ENCODE results near the gene GJB2. TPM values are rescaled to one million over a fixed set of nuclear protein-coding genes. Genes with fewer than 3 reads are reported as not detected.

Gene GJB2
- total RNA-seq, 4 donors from 2014 or later: 0.35 to 0.72 (median 0.36) TPM; not detected in 1

DNA sequence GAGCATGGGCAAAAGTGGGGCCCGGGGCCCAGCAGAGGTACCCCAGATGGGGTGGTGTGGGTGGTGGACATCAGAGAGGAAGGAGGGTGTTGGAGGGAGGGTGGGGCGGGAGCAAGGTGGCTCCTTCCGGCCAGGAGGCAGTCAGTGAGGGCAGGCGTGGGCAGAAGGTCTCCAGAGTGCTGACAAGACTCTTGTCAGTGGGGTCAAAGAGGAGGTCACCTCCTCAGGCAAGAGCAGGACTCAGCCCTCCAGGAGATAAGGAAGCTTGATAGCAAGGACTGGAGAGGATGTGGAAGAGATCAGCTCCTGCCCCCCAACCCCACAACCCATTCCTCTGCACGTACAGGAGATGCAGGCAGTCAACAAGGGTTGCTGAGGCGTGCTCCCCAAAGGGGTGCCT is 41.7 kb downstream of the GJB2 start:
- Histone ChIP-seq H3K27me3 (peaks cover 1 to 10% (median 9%) of the 10 kb centered on the region in 3 donors), H3K36me3 (no peaks in the 10 kb centered on the region), H3K27ac (no peak overlapping the region), H3K9me3 (no peaks in the 10 kb centered on the region), H3K4me1 (no peaks in the 10 kb centered on the region), H3K4me3 (no peak overlapping the region)
- TF ChIP-seq, protein P1, sequence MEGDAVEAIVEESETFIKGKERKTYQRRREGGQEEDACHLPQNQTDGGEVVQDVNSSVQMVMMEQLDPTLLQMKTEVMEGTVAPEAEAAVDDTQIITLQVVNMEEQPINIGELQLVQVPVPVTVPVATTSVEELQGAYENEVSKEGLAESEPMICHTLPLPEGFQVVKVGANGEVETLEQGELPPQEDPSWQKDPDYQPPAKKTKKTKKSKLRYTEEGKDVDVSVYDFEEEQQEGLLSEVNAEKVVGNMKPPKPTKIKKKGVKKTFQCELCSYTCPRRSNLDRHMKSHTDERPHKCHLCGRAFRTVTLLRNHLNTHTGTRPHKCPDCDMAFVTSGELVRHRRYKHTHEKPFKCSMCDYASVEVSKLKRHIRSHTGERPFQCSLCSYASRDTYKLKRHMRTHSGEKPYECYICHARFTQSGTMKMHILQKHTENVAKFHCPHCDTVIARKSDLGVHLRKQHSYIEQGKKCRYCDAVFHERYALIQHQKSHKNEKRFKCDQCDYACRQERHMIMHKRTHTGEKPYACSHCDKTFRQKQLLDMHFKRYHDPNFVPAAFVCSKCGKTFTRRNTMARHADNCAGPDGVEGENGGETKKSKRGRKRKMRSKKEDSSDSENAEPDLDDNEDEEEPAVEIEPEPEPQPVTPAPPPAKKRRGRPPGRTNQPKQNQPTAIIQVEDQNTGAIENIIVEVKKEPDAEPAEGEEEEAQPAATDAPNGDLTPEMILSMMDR (IDR thresholded peaks at IDR 0.05 in 4 of 5, conservative IDR thresholded peaks at IDR 0.05 in 1 of 5): no peak
- TF ChIP-seq POLR2A (IDR thresholded peaks at IDR 0.05): no peak
- in situ Hi-C loops (cut with MboI; ENCODE audit: low sequenced_read_pairs in 4 of 4) (loop anchor here in 1 of 4 donors (25.0 kb wide), 1 partner anchor 164 kb away; no protein-coding TSS in a partner anchor), intact Hi-C loops (cut with DNase I; ENCODE audit: low total_unique reads) (no loop called here)
- DNase-seq: no peak
- ATAC-seq: no peak

DNA sequence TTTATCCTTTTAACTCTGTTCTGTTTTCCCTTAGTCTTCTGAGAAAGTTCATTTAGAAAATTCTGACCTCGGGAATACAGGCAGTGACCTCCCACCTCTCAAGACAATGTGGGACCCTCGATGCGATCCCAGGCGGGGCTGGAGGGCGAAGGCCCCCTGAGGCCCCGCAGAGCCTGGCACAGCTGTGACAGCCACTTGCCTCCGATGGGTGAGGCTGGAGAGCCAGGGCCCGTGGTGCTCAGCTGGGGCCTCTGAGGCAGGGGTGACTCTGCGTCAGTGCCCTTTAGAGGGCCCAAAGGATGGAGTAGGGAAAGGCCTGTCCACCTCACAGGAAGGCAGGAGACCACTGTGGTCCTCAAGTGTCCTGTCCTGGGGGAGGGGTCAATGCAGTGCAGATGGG is 42.2 kb downstream of the GJB2 start:
- DNase-seq (no peak), ATAC-seq (no peak)
- Histone ChIP-seq H3K27ac (no peak overlapping the region), H3K4me3 (no peak overlapping the region), H3K9me3 (no peaks in the 10 kb centered on the region), H3K36me3 (no peaks in the 10 kb centered on the region), H3K4me1 (no peaks in the 10 kb centered on the region), H3K27me3 (peaks cover 0 to 6% (median 5%) of the 10 kb centered on the region in 3 donors)
- TF ChIP-seq POLR2A (IDR thresholded peaks at IDR 0.05): no peak
- TF ChIP-seq, protein P1 (IDR thresholded peaks at IDR 0.05 in 4 of 5, conservative IDR thresholded peaks at IDR 0.05 in 1 of 5): no peak
- intact Hi-C loops (cut with DNase I; ENCODE audit: low total_unique reads) (no loop called here), in situ Hi-C loops (cut with MboI; ENCODE audit: low sequenced_read_pairs in 4 of 4) (loop anchor here in 1 of 4 donors (25.0 kb wide), 1 partner anchor 163 kb away; no protein-coding TSS in a partner anchor)

DNA sequence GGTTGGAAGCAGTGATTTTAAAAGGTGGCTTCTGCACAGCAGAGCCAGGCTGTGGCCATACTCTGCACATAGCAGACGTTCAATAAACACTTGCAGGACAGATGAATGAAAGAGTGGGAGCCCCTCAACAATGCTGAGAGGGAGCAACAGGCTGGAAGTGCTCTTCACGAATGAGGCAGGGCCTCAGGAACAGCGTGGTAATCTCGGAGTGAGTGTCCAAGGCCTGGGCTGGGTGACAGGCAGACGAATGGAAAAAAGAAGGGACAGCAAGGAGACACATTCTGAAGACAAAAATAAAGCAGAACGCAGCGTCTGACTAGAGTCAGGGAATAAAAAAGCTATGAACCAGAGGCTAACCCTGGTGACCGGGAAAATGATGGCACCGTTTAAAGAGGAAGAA is 43.0 kb downstream of the GJB2 start:
- Histone ChIP-seq H3K9me3 (no peaks in the 10 kb centered on the region), H3K4me1 (no peaks in the 10 kb centered on the region), H3K36me3 (no peaks in the 10 kb centered on the region), H3K4me3 (no peak overlapping the region), H3K27me3 (peaks cover 0 to 2% (median 0%) of the 10 kb centered on the region in 3 donors), H3K27ac (no peak overlapping the region)
- in situ Hi-C loops (cut with MboI; ENCODE audit: low sequenced_read_pairs in 4 of 4) (loop anchor here in 1 of 4 donors (25.0 kb wide), 1 partner anchor 162 kb away; no protein-coding TSS in a partner anchor), intact Hi-C loops (cut with DNase I; ENCODE audit: low total_unique reads) (no loop called here)
- no peak for TF ChIP-seq POLR2A (IDR thresholded peaks at IDR 0.05)
- TF ChIP-seq, protein P1 (IDR thresholded peaks at IDR 0.05 in 4 of 5, conservative IDR thresholded peaks at IDR 0.05 in 1 of 5): no peak
- DNase-seq (no peak), ATAC-seq (no peak)

DNA sequence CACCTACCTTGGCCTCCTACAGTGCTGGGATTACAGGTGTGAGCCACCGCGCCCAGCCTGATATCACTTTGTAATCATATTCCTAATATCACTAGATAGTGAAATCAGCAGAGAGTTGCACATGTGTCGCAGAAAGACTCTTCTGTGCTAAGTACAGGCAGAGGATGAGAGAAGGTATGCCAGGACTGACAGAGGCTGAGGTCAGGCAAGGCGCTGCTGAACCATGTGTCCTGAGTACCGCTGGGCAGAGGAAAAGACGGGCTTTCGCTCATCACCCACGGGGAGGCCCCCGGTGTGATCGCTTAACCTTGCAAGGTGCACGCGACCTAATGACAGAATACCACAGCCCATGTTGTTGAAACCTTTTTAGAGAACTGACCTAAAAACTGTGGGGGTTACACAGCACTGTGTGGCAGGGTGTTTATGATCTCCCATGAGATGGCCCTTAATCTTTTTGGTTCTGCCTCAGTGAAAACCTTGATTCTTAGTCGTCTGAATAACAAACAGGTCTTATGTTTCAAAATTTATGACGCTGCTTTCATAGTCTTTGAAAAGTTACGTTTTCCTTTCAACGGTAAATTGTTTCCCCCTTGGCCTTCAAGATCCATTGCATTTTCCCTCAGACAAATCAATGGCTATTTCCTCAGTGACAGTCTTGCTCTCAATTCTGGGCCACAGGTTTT is 44.1 kb downstream of the GJB2 start:
- Histone ChIP-seq H3K27ac (no peak overlapping the region), H3K9me3 (no peaks in the 10 kb centered on the region), H3K4me1 (no peaks in the 10 kb centered on the region), H3K27me3 (peaks cover 0 to 2% (median 0%) of the 10 kb centered on the region in 3 donors), H3K4me3 (no peak overlapping the region), H3K36me3 (no peaks in the 10 kb centered on the region)
- TF ChIP-seq, protein P1 (IDR thresholded peaks at IDR 0.05 in 4 of 5, conservative IDR thresholded peaks at IDR 0.05 in 1 of 5): no peak
- TF ChIP-seq POLR2A (IDR thresholded peaks at IDR 0.05): no peak
- DNase-seq: no peak
- in situ Hi-C loops (cut with MboI; ENCODE audit: low sequenced_read_pairs in 4 of 4): no loop called here
- ATAC-seq: no peak
- intact Hi-C loops (cut with DNase I; ENCODE audit: low total_unique reads): no loop called here
